CD4-positive, alpha-beta T cell (primary cell): ENCODE results near the gene SYCN. TPM values are rescaled to one million over a fixed set of nuclear protein-coding genes. Genes with fewer than 3 reads are reported as not detected.

Experiments used
- ATAC-seq: fragments of 200-7000 bp; cut with Tn5 transposase; one replicate; pipeline ENCODE4 v1.10.0; 2022; ENCODE audit warnings: mild to moderate bottlenecking; ENCODE audit not compliant: poor library complexity
- CTCF ChIA-PET: fragments of 350-600 bp; sonication (Branson Sonifier 250); formaldehyde crosslinking; loops from one replicate; lab custom pipeline; 2021; ENCODE audit warnings: antibody characterized with exemption, inconsistent platforms; lab: Charles Lee
- POLR2A ChIA-PET: fragments of 350-600 bp; sonication (Branson Sonifier 250); formaldehyde crosslinking; loops from one replicate; lab custom pipeline; 2021; ENCODE audit warnings: antibody characterized with exemption, inconsistent platforms; lab: Charles Lee
- DNase-seq, 14 experiments: peaks; one replicate each; pipeline ENCODE4 v3.0.0-alpha.2; 2013 to 2020; ENCODE audit warnings: mixed read lengths in 2 of 14
- H3K27ac ChIP-seq, 2 donors: one replicate each; pipeline versions ENCODE4 v1.5.1 to v1.7.0; 2013; ENCODE audit warnings: low read length in 2 of 2, low read depth in 1 of 2, mild to moderate bottlenecking in 1 of 2
- H3K27me3 ChIP-seq, 2 experiments: 1 replicate in 1 of 2; 2 replicates in 1 of 2; pipeline versions ENCODE4 v1.6.1 to v1.7.0; 2013; ENCODE audit warnings: low read length in 2 of 2, control low read depth in 1 of 2, mild to moderate bottlenecking in 1 of 2, moderate library complexity in 1 of 2; ENCODE audit not compliant: insufficient read depth in 2 of 2, control insufficient read depth in 1 of 2
- H3K36me3 ChIP-seq: one replicate; pipeline ENCODE4 v1.6.1; 2013; ENCODE audit warnings: low read length, control low read depth; ENCODE audit not compliant: insufficient read depth
- H3K4me1 ChIP-seq: one replicate; pipeline ENCODE4 v1.6.1; 2013; ENCODE audit warnings: low read length, control low read depth; ENCODE audit not compliant: insufficient read depth
- H3K4me3 ChIP-seq: one replicate; pipeline ENCODE4 v1.5.1; 2013; ENCODE audit warnings: mild to moderate bottlenecking, low read length, moderate library complexity
- H3K9me3 ChIP-seq, 2 experiments: 1 replicate in 1 of 2; 2 replicates in 1 of 2; pipeline versions ENCODE4 v1.6.1 to v1.7.0; 2013; ENCODE audit warnings: low read length in 2 of 2, mild to moderate bottlenecking in 2 of 2, control low read depth in 1 of 2, moderate library complexity in 1 of 2; ENCODE audit not compliant: control insufficient read depth in 1 of 2, insufficient read depth in 1 of 2
- H3K27ac Mint-ChIP-seq: one replicate; pipeline ENCODE4 v1.8.0; 2020; ENCODE audit warnings: mixed read lengths
- H3K27me3 Mint-ChIP-seq: one replicate; pipeline ENCODE4 v1.8.0; 2021; ENCODE audit warnings: mixed read lengths
- H3K36me3 Mint-ChIP-seq: one replicate; pipeline ENCODE4 v1.8.0; 2021; ENCODE audit warnings: low read depth, mixed read lengths
- H3K4me1 Mint-ChIP-seq: one replicate; pipeline ENCODE4 v1.8.0; 2021; ENCODE audit warnings: low read depth, mixed read lengths
- H3K4me3 Mint-ChIP-seq: one replicate; pipeline ENCODE4 v1.8.0; 2020; ENCODE audit warnings: mild to moderate bottlenecking, mixed read lengths
- H3K9me3 Mint-ChIP-seq: one replicate; pipeline ENCODE4 v1.8.0; 2020; ENCODE audit warnings: mixed read lengths
- CTCF ChIP-seq: fragments of 200-600 bp; IDR thresholded peaks from one replicate; pipeline ENCODE4 v1.8.0; 2022; ENCODE audit warnings: antibody characterized with exemption, mild to moderate bottlenecking
- intact Hi-C, 2 experiments: fragments of 100-400 bp; cut with DNase I in 1 of 2; cut with micrococcal nuclease in 1 of 2; formaldehyde crosslinking; loops; one replicate each; pipeline versions ENCODE4 v1.15.1 to v1.9.0; 2023 to 2025; cut with DNase I, micrococcal nuclease
- total RNA-seq, 174 experiments: library from RNA in 2 of 174; stranded (reverse) in 2 of 174; gene quantifications; one replicate each; pipeline ENCODE4 v1.2.3 and lab custom pipeline; 2021 to 2026

The SYCN gene
- total RNA-seq, 2 experiments from 2014 or later, result not detected

- no peak for DNase-seq
These were observed 47.8 kb upstream of the SYCN start for GRCh38 chr19:39251846-39252245.

GRCh38 chr19:39251081-39251480, 47.0 kb upstream of the SYCN start:
- Mint-ChIP-seq H3K36me3 (no peaks in the 10 kb centered on the region), H3K27me3 (peaks cover 9% of the 10 kb centered on the region), H3K27ac (no peak overlapping the region), H3K9me3 (no peaks in the 10 kb centered on the region), H3K4me3 (no peak overlapping the region), H3K4me1 (peaks cover 10% of the 10 kb centered on the region)
- Histone ChIP-seq H3K4me3 (no peak overlapping the region), H3K27ac (no peak overlapping the region), H3K36me3 (no peaks in the 10 kb centered on the region), H3K27me3 (peaks cover 8 to 11% of the 10 kb centered on the region in 2 experiments), H3K9me3 (peaks cover 0 to 6% of the 10 kb centered on the region in 2 experiments), H3K4me1 (peaks cover 10% of the 10 kb centered on the region)
- DNase-seq (no peak), ATAC-seq (no peak)
- TF ChIP-seq CTCF, result no peak
- ChIA-PET POLR2A (no interaction called here), CTCF (interaction anchor here (0.6 kb wide), 1 partner anchor 34 kb away, joined by 3 read pairs; no protein-coding TSS in a partner anchor)
- intact Hi-C loops, result no loop called here

More at GRCh38 chr19:39251846-39252245, 47.8 kb upstream of the SYCN start:
- ChIA-PET POLR2A (no interaction called here), CTCF (no interaction called here)
- Mint-ChIP-seq H3K36me3 (no peaks in the 10 kb centered on the region), H3K9me3 (no peaks in the 10 kb centered on the region), H3K4me1 (peaks cover 10% of the 10 kb centered on the region), H3K27ac (no peak overlapping the region), H3K27me3 (peaks cover 13% of the 10 kb centered on the region), H3K4me3 (no peak overlapping the region)
- Histone ChIP-seq H3K4me3 (no peak overlapping the region), H3K4me1 (peaks cover 10% of the 10 kb centered on the region), H3K27ac (no peak overlapping the region), H3K27me3 (peaks cover 8 to 11% of the 10 kb centered on the region in 2 experiments), H3K36me3 (no peaks in the 10 kb centered on the region), H3K9me3 (peaks cover 0 to 6% of the 10 kb centered on the region in 2 experiments)
- ATAC-seq, result no peak
- TF ChIP-seq CTCF, result no peak
- intact Hi-C loops, result no loop called here

- no peak for ATAC-seq
- TF ChIP-seq CTCF, result no peak
- H3K4me3 ChIP-seq, result no peak within 1 kb of the TSS
These were observed 44.7 kb upstream of the SYCN start, which contains the start of gene IFNL4 for GRCh38 chr19:39248806-39249205. IFNL4 (minus strand) TSS chr19:39248856.

More at GRCh38 chr19:39248806-39249205, 44.7 kb upstream of the SYCN start, which contains the start of gene IFNL4:
- ChIA-PET POLR2A (no interaction called here), CTCF (no interaction called here)
- peaks cover 9% of the 10 kb centered on the region for H3K27me3 Mint-ChIP-seq
- no peak within 1 kb of the TSS for H3K27ac Mint-ChIP-seq
- H3K27ac ChIP-seq, result no peak within 1 kb of the TSS
- H3K4me1 ChIP-seq, result peaks cover 10% of the 10 kb centered on the region
- no peak for DNase-seq
- peaks cover 8 to 11% of the 10 kb centered on the region in 2 experiments for H3K27me3 ChIP-seq
- no peaks in the 10 kb centered on the region for H3K9me3 Mint-ChIP-seq
- H3K4me1 Mint-ChIP-seq, result peaks cover 10% of the 10 kb centered on the region
- peaks cover 0 to 6% of the 10 kb centered on the region in 2 experiments for H3K9me3 ChIP-seq
- no peak within 1 kb of the TSS for H3K4me3 Mint-ChIP-seq
- H3K36me3 Mint-ChIP-seq, result no peaks in the 10 kb centered on the region
- H3K36me3 ChIP-seq, result no peaks in the 10 kb centered on the region
- intact Hi-C loops, result no loop called here
